Measurements from ENCODE around the gene MYH7B. TPM values are rescaled to one million over a fixed set of nuclear protein-coding genes. Genes with fewer than 3 reads are reported as not detected.

Gene MYH7B
- total RNA-seq, 1 experiment from 2014 or later: 0.98 TPM

GRCh38 chr20:34996243-34997028, 40.8 kb downstream of the MYH7B start:
- CTCF ChIA-PET: interaction anchor here (0.6 to 7.3 kb wide), 11 partner anchors 11 to 227 kb away, joined by 3 to 152 read pairs (median 4); partner anchors contain the start of genes ACSS2, GGT7, GSS and MYH7B
- TF ChIP-seq SMAD4 (CRISPR knock-in tag; IDR thresholded peaks at IDR 0.05) (no peak), AR (CRISPR knock-in tag; IDR thresholded peaks at IDR 0.05) (no peak), USF1 (CRISPR knock-in tag; IDR thresholded peaks at IDR 0.05) (no peak), CREB1 (CRISPR knock-in tag; IDR thresholded peaks at IDR 0.05) (no peak), ZNF532 (CRISPR knock-in tag; IDR thresholded peaks at IDR 0.05; ENCODE audit: borderline replicate concordance) (no peak), IRF2 (CRISPR knock-in tag; IDR thresholded peaks at IDR 0.05; ENCODE audit: borderline replicate concordance, low read depth) (no peak), JUN (CRISPR knock-in tag; IDR thresholded peaks at IDR 0.05) (no peak), EMX1 (CRISPR knock-in tag; IDR thresholded peaks at IDR 0.05) (no peak), NFYB (CRISPR knock-in tag; conservative IDR thresholded peaks at IDR 0.05; ENCODE audit: low read depth) (no peak), PRRX2 (CRISPR knock-in tag; IDR thresholded peaks at IDR 0.05) (no peak), ZNF138 (CRISPR knock-in tag; conservative IDR thresholded peaks at IDR 0.05) (no peak), GTF2I (CRISPR knock-in tag; conservative IDR thresholded peaks at IDR 0.05) (no peak)
- TF ChIP-seq, protein P1, sequence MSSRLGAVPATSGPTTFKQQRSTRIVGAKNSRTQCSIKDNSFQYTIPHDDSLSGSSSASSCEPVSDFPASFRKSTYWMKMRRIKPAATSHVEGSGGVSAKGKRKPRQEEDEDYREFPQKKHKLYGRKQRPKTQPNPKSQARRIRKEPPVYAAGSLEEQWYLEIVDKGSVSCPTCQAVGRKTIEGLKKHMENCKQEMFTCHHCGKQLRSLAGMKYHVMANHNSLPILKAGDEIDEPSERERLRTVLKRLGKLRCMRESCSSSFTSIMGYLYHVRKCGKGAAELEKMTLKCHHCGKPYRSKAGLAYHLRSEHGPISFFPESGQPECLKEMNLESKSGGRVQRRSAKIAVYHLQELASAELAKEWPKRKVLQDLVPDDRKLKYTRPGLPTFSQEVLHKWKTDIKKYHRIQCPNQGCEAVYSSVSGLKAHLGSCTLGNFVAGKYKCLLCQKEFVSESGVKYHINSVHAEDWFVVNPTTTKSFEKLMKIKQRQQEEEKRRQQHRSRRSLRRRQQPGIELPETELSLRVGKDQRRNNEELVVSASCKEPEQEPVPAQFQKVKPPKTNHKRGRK (CRISPR knock-in tag; IDR thresholded peaks at IDR 0.05; ENCODE audit: borderline replicate concordance): no peak
- TF ChIP-seq, protein P2, sequence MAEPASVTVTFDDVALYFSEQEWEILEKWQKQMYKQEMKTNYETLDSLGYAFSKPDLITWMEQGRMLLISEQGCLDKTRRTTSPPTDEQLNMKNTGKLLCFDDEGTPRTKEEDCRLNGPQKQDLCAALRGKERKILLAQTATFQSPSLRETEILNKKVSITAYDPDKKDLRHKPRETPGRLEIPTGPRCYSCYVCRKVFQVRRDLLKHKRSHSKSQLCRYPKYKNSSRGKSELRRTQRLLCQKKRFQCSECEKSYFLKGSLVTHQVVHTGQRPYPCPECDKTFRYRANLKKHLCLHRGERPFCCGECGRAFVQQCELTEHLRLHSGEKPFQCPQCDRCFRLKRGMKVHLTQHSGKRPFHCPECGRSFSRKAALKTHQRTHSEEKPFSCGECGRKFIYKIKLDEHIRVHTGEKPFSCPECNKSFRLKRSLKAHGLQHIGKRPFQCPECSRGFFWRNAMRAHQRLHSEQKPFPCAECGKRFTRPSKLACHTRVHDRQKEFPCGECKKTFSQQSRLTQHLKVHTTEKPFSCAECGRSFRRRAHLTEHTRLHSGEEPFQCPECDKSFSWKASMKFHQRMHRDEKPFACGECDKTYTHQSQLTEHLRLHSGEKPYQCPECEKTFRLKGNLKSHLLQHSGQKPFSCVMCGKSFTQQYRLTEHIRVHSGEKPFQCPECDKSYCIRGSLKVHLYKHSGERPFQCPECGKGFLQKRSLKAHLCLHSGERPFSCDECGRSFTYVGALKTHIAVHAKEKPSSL (CRISPR knock-in tag; conservative IDR thresholded peaks at IDR 0.05): no peak
- Mint-ChIP-seq H3K4me1 (peaks cover 6% of the 10 kb centered on the region), H3K36me3 (peaks cover 14% of the 10 kb centered on the region), H3K27me3 (ENCODE audit: low read depth) (no peaks in the 10 kb centered on the region), H3K27ac (no peak overlapping the region), H3K9me3 (no peaks in the 10 kb centered on the region), H3K4me3 (no peak overlapping the region)
- DNase-seq (ENCODE audit: low spot score) (no peak), ATAC-seq (no peak)
- POLR2A ChIA-PET: interaction anchor here (1.9 kb wide), 1 partner anchor 122 kb away, joined by 5 read pairs; no protein-coding TSS in a partner anchor

All from WTC11 (cell line).